HG02852 (cell line): Measurements from ENCODE around the gene THRB.
"Not testable (repeated sequence)": the region's sequence is repeated elsewhere in the genome, so short reads cannot be mapped to it uniquely, and the experiment has no call there.

Experiments used
- ATAC-seq: cut with Tn5 transposase; IDR thresholded peaks from one replicate; pipeline ENCODE4 v1.9.1; 2021; ENCODE audit warnings: mild to moderate bottlenecking, moderate library complexity; ENCODE audit not compliant: unreplicated experiment

THRB gene

DNA sequence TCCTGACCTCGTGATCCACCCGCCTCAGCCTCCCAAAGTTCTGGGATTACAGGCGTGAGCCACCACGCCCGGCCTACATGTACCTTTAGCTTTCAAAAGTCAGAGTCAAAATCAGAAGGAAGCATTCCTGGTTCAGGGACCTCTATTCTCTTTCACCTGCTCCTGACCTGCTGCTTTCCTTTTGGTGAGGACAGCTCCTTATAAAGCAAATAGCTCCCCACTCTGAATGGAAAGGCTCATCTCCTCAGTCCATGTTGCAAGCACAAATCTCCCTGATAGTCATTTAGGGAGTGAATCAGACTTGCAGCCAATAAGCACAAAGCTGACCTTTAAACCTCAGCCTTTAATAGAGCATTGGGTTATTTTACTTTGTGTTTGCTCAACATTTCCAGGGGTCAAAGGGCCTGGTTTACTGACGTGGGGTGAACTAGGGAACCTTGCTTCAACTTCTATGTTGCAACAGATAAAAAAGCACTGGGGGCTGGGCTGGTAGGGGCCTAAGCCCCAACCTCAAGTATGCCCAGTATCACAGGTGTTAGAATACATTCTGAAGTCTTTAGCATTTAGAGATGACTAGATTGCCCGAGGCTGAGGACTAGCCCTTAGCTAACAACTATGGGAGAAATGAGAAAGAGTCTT is 43.1 kb downstream of the THRB start:
- ATAC-seq = no peak

DNA sequence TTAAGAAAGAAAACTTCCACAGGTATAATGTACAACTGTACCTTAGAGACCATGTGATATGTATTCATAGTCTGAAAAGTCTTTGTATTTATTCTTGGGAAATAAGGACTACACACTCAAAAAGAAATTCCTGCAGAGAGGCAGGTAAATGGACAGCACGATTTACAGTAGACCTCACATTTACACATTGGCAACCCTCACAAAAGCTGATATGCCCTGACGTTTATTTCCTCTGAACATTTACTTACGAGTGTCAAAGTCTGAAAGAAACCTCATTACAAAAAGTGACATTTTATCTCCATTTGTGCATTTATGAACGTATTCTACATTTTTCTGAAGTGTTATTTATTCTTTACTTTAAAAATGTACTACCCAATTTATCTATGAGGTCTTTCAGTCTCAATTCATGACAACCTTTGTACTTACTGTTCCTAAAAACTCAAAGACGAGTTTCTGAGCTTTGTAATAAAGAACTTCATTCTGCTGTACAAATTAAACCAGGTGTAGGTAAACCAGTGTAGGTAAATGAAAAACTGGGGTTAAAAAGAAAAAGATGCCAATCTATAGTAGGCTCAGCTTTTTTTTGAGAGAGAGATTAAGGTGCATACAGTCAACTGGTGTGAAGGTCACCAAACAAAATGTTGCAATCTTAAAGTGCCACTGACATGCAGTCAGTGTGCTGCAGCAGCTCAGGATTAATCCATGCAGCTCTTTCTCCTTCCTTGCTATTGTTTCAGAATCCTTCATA is 44.3 kb downstream of the THRB start:
- no peak for ATAC-seq

DNA sequence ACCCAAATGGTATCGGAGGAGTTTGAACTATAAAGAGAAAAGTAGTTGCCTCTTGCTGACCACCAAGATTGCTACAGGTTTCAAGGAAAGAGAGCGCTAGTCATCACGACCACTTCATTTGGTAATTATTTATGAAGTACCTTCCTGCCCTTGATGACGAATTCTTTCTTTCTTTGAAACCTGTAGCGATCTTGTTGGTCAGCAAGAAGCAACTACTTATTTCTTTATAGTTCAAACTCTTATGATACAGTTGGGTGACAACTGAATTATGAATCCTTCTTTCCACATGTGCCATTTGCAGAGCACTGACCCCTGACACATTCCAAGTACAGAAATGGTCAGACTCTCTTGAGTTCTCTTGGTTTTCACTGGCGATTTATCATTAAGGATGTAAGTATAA is 46.8 kb downstream of the THRB start:
- no peak for ATAC-seq

DNA sequence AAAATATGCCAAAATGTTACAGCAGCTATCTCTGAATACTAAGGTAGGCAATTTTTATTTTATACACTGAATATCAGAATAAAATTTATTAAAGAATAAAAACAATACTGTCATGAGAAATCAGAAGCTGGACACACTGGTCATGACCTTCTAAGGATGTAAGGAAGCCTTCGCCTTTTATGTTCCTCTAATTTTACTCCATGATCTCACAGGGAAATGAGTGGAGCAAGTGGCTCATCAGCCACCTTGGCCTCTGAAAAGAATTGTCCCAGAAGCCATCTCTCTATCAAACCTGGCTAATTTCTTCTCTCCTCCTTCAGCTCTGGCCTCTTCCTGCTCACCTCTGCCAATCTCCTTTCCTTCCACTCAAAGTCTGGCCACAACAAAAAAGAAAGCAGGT is 48.6 kb downstream of the THRB start:
- ATAC-seq = no peak

DNA sequence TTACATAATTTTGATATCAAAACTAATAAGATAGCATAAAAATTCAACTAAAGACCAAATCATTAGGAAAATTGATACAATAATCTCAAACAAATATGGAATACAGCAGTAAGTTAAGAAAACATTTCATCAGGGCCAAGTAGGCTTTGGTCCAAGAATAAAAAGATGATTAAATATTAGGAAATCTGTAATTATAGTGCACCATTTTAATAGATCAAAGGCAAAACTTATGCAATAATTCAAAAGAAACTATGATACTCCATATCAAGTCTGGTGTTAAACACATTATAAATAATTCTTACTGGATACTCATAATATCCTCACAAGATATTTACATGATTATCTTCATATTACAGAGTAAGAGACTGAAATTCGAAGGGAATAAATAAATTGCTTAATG is 51.2 kb downstream of the THRB start:
- ATAC-seq = no peak

DNA sequence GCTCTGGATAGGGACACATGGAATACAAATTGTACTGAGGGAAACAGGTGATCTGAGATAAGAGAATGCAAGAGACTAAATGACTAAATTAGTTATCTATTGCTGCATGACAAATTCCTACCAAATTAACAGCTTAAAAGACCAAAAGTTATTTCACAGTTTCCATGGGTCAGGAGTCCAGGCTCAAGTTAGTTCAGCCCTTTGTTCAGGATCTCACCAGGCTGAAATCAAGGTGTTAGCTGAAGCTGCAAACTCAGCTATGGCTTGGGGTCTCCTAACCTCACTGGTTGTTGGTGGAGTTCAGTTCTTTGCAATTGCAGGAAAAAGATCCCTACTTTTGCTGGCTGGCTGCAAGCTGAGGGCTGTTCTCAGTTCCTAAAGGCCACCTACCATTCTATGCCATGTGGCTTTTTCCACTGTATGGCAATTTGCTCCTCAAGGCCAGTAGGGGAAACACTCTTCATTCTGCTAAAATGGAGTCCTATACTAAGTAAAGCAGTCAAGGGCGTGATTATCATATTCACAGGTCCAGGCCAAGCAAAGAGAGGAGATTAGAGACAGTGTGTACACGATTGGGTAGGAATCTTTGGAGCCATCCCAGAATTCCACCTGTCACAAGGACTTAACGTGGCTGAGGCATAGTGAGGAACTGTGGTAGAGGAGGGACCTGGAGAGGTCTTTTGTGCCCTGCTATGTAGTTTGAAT is 53.7 kb downstream of the THRB start:
- ATAC-seq = no peak

DNA sequence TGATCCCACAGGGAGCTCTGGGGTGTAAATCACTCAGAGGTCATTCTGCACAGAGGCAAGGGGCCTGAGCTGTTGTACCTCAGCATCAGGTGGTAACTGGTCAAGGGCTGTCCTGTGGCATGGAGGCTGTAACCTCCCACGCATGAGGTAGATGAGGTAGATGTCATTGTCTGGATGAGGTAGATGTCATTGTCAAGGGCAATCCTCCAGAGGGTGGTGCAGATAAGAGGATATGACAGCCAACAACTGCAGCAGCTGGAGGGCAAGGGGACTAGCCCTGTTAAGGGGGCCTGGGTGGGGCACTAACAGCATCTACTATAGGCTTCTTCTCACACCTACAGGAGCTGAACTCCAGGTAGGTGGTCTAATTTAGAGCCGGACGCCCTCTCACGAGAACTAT is 55.6 kb downstream of the THRB start:
- no peak for ATAC-seq

DNA sequence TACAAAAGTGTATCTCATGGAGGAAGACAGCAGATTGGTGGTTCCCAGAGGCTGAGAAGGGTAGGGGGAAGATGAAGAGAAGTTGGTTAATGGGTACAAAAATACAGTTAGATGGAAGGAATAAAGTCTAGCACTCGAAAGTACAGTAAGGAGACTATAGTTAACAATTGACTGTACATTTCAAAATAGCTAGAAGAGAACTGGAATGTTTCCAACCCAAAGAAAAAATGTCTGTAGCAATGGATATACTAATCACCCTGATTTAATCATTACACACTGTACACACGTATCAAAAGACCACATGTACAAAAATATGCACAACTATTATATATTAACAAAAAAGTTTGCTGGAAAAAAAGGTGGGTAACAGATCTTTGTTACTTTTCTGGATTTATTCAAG is 57.3 kb downstream of the THRB start:
- no peak for ATAC-seq

DNA sequence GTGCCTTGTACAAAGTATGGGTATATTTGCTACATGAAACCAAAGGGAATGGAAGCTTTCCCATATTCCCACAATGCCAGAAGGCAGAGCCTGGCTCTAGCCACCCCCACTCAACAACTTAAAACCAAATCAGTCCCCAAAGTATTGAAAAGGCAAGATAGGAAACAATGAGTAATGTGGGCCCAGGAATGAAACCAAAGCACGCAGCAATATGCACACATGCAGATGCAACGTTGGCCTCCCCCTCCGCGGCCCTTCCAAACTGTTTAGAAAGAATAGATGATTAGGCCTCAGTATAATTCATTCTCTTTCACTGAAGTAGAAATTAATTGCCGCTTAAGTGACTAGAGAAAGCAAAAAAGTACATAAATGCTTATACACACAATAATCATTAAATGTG is 59.1 kb downstream of the THRB start:
- no peak for ATAC-seq

DNA sequence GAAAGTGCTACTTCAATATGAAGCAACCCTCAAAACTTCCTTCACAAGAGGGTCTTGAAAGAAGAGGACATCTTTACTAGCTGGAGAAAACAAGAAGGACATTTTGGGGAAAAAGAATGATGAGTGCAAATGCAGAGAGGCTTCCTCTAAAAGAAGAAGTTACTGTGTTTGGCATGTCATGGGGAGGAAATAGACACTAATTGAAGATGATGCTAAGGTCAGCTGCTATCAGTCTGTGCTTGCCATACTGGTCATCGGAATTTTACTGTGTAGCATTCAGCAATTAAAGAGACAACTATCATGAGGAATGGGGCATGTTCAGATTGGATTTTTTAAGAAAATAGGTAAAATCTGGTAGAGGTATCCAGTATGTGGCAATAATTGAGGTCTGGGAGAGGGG is 60.0 kb downstream of the THRB start:
- no peak for ATAC-seq

DNA sequence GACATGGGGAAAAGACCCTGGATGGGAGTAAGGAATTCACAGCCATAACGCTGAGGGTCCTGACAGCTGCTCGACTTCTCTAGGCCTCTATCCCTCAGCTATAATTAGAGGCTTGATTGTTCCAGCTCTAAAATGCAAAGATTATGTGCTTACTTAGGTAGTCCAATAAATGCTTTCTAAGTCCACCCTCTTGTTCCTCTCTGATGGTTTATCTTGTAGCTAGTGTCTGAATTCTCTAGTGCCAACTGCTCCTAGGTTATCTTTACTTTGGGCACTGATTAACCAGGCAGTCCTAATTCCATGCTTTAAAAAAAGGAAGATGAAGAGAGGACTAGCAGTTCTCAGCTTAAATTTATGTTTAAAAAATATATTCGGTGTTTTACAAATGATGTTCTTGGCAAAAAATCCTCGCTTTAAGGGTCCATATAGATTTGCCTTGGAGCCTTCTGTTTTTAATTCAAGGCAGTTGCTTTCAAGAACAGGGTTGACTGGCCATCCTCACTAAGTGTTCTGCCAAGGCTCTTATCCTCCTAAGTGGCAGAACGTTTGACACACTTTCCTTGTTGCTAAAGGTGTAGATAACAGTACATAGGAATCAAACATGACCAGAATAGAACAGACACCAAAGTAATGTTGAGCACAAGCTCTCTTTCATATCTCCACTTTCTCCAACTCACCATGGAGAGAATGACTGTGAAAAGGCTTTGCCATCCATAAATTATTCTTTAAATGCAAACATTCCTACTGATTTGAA is 60.6 kb downstream of the THRB start:
- ATAC-seq = no peak

DNA sequence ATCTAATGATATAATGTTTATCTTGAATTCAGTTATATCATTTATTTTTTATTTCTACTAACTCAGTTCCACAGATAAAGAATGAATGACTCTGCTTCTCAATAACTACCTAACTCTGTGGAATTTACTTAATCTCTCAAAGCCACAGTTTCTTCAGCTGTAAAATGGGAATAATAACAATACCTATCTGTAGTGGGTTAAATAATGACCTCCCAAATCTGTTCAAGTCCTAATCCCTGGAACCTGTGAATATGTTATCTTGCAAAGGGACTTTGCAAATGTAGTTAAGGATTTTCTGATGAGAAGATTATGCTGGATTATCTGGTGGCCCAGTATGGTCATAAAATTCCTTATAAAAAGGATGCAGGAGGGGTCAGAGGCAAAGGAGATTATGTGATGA is 61.7 kb downstream of the THRB start:
- no peak for ATAC-seq

DNA sequence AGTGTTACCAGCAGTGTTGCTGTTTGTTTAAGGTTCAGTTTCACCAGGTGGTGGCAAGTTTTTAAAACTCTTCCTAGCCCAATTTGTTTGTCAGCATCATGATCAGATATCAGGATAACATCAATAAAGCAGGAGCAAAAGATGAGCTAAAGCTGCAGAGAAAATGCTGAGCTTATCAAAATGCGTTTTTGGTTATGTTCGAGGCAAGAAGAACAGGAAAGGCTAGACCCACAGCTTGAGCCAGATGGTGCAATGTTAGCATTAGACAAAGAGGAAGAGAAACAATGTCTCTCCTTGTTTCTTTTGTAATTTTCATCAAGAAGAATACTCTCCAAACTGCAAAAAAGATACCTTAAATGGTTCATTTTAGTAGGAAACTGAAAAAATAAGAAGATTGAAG is 66.2 kb downstream of the THRB start:
- no peak for ATAC-seq

DNA sequence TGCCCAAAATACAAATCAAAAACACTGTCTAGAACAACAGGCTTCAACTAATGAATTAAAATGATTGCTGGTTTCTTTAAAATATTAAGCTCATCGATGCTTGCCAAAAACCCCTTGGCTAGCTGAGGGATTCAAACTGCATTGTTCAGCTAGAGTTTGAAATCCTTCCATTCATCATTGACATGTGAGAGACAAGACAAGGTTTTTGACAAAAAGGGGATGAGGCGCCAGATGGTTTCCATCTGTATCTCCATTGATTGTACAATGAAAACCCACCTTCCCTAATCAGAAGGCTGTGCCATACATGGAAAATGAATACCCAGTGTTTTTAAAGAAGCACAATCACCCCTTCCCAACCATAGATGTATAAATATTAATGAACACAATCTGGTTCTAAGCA is 67.8 kb downstream of the THRB start:
- no peak for ATAC-seq

DNA sequence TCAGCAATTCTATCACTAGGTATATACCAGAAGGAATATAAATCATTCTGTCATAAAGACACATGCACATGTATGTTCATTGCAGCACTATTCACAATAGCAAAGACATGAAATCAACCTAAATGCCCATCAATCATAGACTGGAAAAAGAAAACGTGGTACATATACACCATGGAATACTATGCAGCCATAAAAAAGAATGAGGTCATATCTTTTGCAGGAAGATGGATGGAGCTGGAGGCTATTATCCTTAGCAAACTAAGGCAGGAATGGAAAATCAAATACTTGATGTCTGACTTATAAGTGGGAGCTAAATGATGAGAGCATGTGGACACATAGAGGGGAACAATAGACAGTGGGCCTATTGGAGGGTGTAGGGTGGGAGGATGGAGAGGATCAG is 73.8 kb downstream of the THRB start:
- ATAC-seq = not testable (repeated sequence)

DNA sequence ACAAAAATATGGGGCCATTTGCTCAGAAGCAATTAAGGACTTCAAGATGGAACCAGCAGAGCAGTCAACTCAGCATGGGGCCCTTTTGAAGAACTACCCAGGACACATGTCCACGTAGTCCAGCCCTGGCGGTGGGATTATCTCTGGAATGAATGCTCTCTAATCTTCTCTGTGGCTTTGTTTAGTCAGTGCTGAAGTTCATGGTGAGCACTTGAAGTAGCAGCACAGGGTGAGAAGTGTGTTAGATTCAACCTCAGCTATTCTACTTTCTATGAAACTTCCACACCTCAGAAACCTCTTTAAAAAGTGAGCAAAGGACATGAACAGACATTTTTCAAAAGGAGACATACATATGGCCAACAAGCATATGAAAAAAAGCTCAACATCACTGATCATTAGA is 74.4 kb downstream of the THRB start:
- no peak for ATAC-seq

DNA sequence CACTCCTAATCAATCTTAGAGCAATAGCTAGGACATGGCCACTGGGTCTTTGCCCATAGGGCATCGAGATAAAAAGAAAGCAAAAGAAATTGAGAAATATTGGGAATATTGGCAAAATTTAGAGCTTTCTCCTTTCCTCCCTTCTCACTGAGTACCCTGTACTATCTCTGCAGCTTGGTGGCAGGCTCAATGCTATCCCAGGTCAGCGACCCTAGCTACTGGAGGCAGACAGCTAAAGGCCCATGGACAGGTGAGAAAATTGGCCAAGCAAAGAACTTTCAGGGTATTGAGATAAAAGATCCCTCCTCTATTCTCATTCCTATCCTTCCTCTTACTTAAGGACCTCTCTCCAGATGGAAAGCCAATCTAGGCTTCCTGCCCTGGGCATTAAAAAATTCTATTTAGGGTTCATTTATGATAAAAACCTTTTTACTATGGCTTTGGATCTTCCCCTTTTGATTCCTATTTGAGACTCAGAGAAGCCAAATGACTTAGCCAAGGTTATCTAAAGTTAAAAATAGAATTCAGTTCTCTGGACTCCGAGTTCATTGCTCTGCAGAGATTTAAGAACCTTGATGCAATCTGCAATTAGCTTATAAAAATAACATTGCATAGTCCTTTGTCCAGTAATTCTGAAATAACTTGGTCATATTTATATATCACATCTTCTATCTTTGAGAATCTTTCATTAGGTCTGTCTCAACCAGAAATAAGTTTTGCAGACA is 75.4 kb downstream of the THRB start:
- no peak for ATAC-seq

DNA sequence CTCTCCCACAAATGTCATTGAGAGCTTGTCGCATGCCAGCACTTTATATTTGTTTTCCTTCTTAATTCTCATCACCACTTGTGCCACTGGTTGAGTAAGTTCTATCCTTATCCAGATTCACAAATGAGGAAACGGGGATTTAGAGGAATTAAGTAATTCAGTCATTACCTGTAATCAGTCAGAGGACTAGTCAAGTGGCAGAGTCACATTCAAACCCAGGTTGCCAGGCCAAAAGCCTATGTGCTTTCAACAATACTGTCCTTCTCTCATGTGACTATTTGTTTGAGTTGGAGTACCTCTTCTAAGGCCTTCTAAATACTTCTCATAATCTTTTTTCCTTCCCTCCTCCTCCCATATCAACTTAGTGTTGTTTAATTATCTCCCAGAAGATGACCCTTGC is 76.9 kb downstream of the THRB start:
- no peak for ATAC-seq

DNA sequence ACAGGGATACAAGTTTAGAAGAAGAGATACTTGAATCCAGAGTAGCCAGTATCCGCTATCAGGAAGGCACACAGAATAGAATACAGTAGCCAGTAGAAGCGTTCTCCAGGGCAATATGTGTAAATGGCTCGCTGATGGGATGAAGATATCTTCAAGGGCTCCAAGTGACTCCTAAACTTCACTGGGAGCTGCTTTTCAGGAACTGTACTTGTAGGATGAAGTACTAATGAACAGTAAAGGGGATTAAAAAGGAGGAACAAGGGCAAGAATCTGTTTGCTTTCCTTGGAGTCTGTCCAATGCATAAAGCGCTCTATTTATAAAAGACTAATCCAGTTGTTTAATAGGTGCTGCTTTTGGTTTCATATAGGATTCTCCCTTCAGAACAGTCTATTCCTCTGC is 78.4 kb downstream of the THRB start:
- no peak for ATAC-seq

DNA sequence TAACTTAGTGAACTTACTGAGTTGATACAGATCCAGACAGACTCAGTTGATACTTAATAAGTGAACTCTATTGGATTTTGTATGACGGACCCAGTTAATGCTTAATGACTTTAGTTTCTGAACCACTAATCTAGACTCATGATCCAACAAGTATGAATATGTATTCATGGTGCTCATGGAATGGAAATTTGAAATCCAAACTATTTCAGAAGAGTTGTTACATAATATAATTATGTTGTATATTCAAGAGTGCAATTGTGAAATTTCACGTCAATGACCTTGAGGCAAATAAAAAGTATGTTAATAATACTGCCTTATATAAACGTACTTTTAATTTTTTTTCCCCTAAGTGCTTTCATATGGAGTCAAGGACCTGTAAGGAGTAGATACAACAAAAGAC is 78.8 kb downstream of the THRB start:
- ATAC-seq = no peak

DNA sequence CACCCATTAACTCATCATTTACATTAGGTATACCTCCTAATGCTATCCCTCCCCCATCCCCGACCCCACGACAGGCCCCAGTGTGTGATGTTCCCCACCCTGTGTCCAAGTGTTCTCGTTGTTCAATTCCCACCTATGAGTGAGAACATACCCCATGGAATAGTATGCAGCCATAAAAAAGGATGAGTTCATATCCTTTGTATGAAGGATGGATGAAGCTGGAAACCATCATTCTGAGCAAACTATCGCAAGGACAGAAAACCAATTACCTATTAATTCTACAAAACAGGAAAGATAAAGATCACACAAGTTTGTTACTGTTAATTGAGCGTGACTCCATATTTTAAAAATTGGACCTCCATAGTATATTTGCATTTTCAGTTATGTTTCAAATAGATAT is 81.0 kb downstream of the THRB start:
- not testable (repeated sequence) for ATAC-seq
